Progenitor cell of endocrine pancreas (in vitro differentiated cells): ENCODE measurements around the gene TRAF1. TPM values are rescaled to one million over a fixed set of nuclear protein-coding genes. Genes with fewer than 3 reads are reported as not detected.

Experiments used
- DNase-seq: peaks from one replicate; pipeline ENCODE4 v3.0.0; 2021; ENCODE audit warnings: low spot score; ENCODE audit not compliant: unreplicated experiment
- H3K27ac Mint-ChIP-seq: 2 replicates; pipeline ENCODE4 v1.8.0; 2021; ENCODE audit warnings: mild to moderate bottlenecking, moderate library complexity, mixed read lengths
- H3K27me3 Mint-ChIP-seq: 2 replicates; pipeline ENCODE4 v1.8.0; 2021; ENCODE audit warnings: mixed read lengths
- H3K36me3 Mint-ChIP-seq: 2 replicates; pipeline ENCODE4 v1.8.0; 2022; ENCODE audit warnings: mixed read lengths; ENCODE audit not compliant: insufficient read depth
- H3K4me1 Mint-ChIP-seq: 2 replicates; pipeline ENCODE4 v1.8.0; 2021; ENCODE audit warnings: low read depth, mixed read lengths
- H3K4me3 Mint-ChIP-seq: 2 replicates; pipeline ENCODE4 v1.8.0; 2021; ENCODE audit warnings: low read depth, mild to moderate bottlenecking, moderate library complexity, mixed read lengths
- H3K9me3 Mint-ChIP-seq: 2 replicates; pipeline ENCODE4 v1.8.0; 2021; ENCODE audit warnings: low read depth, mixed read lengths
- total RNA-seq: library from RNA; stranded (reverse); gene quantifications from 2 replicates; pipeline ENCODE4 v1.2.1, GENCODE V29; 2021
- TF ChIP-seq, protein P1 (sequence below): fragments of 200-600 bp; sonication (generic); IDR thresholded peaks from one replicate; pipeline ENCODE4 v1.5.0; 2021; ENCODE audit warnings: antibody characterized with exemption, mild to moderate bottlenecking; ENCODE audit not compliant: unreplicated experiment

TRAF1 gene
- total RNA-seq, 1 donor from 2014 or later = 6.7 TPM

GRCh38 chr9:120868676-120869359, 57.8 kb downstream of the TRAF1 start:
- DNase-seq = peak; percentile 93
- Mint-ChIP-seq H3K4me3 (peak overlapping the region; percentile 80), H3K36me3 (peaks cover 1% of the 10 kb centered on the region), H3K27ac (peak overlapping the region; percentile 65), H3K27me3 (no peaks in the 10 kb centered on the region), H3K4me1 (peaks cover 7% of the 10 kb centered on the region), H3K9me3 (no peaks in the 10 kb centered on the region)
- TF ChIP-seq, protein P1, sequence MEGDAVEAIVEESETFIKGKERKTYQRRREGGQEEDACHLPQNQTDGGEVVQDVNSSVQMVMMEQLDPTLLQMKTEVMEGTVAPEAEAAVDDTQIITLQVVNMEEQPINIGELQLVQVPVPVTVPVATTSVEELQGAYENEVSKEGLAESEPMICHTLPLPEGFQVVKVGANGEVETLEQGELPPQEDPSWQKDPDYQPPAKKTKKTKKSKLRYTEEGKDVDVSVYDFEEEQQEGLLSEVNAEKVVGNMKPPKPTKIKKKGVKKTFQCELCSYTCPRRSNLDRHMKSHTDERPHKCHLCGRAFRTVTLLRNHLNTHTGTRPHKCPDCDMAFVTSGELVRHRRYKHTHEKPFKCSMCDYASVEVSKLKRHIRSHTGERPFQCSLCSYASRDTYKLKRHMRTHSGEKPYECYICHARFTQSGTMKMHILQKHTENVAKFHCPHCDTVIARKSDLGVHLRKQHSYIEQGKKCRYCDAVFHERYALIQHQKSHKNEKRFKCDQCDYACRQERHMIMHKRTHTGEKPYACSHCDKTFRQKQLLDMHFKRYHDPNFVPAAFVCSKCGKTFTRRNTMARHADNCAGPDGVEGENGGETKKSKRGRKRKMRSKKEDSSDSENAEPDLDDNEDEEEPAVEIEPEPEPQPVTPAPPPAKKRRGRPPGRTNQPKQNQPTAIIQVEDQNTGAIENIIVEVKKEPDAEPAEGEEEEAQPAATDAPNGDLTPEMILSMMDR = peak; percentile 42

DNA sequence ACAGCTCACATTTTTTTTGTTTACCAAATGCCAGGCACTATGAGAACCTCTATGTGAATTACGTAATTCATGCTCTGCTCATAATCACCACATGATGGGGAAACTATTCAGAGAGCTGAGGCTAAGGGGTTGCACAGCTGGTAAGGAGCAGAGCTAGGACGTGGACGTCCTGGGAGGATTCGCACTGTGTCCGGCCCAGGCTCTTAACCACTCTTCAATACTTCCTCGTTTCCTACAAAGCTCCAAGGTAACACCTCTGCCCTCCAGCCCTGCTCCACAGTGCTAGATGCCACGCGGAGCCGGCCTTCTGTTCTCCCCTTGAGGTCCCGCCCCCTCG, 58.3 kb downstream of the TRAF1 start:
- Mint-ChIP-seq H3K27me3 (no peaks in the 10 kb centered on the region), H3K27ac (no peak overlapping the region), H3K36me3 (peaks cover 1% of the 10 kb centered on the region), H3K4me3 (peak overlapping the region; percentile 62), H3K9me3 (no peaks in the 10 kb centered on the region), H3K4me1 (peaks cover 2% of the 10 kb centered on the region)
- TF ChIP-seq, protein P1 = no peak
- no peak for DNase-seq

DNA sequence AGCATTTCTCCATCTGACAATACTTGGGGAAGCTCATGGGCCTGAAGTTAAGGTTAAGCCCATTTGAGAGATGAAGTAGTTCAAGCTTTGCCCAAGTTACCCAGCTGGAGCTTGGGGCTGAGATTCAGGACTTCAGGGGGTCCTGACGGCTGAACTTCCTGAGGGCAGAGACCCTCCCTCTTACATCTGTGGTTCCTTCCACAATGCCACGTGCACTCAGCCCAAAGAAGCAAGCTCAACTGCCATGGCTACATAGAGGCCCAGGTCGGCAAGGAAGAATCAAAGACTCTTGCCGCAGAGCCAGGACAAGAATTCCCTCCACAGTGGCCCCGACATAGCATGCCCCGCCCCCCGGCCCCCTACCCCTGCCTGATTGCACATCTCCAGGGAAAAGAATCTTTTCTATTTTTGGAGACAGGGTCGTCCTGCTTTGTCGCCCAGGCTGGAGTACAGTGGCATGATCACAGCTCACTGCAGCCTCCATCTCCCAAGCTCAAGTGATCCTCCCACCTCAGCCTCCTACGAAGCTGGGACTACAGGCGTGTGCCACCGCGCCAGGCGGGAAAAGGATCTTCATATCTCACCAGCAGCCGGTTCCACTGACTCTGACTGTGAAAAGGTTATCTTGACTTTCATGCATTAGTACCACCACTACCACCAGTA, 58.8 kb downstream of the TRAF1 start:
- TF ChIP-seq, protein P1 = no peak
- H3K27me3 Mint-ChIP-seq = no peaks in the 10 kb centered on the region
- no peak overlapping the region for H3K27ac Mint-ChIP-seq
- peak overlapping the region; percentile 62 for H3K4me3 Mint-ChIP-seq
- DNase-seq = no peak
- H3K36me3 Mint-ChIP-seq = peaks cover 1% of the 10 kb centered on the region
- H3K9me3 Mint-ChIP-seq = no peaks in the 10 kb centered on the region
- H3K4me1 Mint-ChIP-seq = peaks cover 2% of the 10 kb centered on the region

DNA sequence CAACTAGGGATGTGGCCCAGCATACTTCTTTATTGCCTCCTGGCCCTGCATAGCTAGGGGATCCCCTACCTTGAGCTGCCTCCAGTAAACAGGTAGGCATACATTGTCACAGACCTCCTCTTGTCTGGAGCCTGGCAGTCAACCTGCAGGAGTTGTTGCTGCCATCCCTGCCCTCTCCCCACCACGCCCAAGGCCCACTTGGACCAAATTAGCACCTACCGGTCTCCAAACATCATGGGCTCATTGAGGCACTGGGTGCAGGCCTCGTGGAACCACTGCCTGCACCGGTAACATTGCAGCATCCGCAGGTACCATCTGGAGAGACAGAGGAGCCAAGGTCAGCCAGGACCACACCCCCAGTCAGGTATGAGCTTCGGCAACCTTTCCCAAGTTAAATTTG, 59.9 kb downstream of the TRAF1 start:
- peaks cover 2% of the 10 kb centered on the region for H3K4me1 Mint-ChIP-seq
- no peak for DNase-seq
- no peaks in the 10 kb centered on the region for H3K27me3 Mint-ChIP-seq
- TF ChIP-seq, protein P1 = no peak
- H3K4me3 Mint-ChIP-seq = no peak overlapping the region
- peak overlapping the region; percentile 23 for H3K27ac Mint-ChIP-seq
- H3K36me3 Mint-ChIP-seq = peaks cover 1% of the 10 kb centered on the region
- H3K9me3 Mint-ChIP-seq = no peaks in the 10 kb centered on the region

DNA sequence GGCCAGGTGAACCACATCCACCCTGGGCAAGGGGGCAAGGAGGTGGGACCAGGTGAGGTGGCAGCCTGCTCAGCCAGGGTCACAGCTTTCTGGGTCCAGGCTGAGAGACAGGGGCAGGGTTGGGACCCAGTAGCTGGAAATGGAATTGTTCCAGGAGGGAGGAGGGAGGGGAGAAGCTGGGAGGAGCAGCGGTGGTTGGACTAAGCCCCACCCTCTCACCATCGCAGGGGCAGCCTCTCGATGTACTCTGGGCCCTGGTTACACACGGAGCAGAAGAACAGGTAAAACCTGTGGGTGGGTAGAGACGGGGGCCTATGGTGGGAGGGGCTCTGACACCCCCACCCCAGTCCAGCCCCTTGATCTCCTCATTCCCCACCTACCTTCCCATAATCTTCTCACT, 60.8 kb downstream of the TRAF1 start:
- Mint-ChIP-seq H3K4me1 (peaks cover 2% of the 10 kb centered on the region), H3K27me3 (no peaks in the 10 kb centered on the region), H3K4me3 (no peak overlapping the region), H3K27ac (no peak overlapping the region), H3K9me3 (no peaks in the 10 kb centered on the region), H3K36me3 (peaks cover 2% of the 10 kb centered on the region)
- no peak for DNase-seq
- TF ChIP-seq, protein P1 = no peak
